ENCODE measurements around the gene MEIKIN. TPM values are rescaled to one million over a fixed set of nuclear protein-coding genes. Genes with fewer than 3 reads are reported as not detected.
"Not testable (repeated sequence)": the region's sequence is repeated elsewhere in the genome, so short reads cannot be mapped to it uniquely, and the experiment has no call there.

MEIKIN gene
- total and polyA plus RNA-seq, 12 donors = 0.09 TPM; not detected in 11

GRCh38 chr5:131848662-131849061, 96.8 kb downstream of the MEIKIN start:
- Histone ChIP-seq H3K27me3 (no peaks in the 10 kb centered on the region), H3K4me1 (no peaks in the 10 kb centered on the region), H3K9me3 (peaks cover 0 to 50% (median 15%) of the 10 kb centered on the region in 11 donors), H3K36me3 (no peaks in the 10 kb centered on the region), H3K4me3 (no peak overlapping the region), H3K27ac (no peak overlapping the region)
- intact Hi-C loops (cut with DNase I) = no loop called here
- ATAC-seq = no peak
- WGBS, 2 donors = 67% methylated on average over 2 of the region's 2 CpGs
- DNase-seq = no peak
- no peak for TF ChIP-seq CTCF (IDR thresholded peaks at IDR 0.05)

GRCh38 chr5:131846536-131846935, 98.9 kb downstream of the MEIKIN start:
- Histone ChIP-seq H3K4me3 (no peak overlapping the region), H3K27me3 (no peaks in the 10 kb centered on the region), H3K9me3 (peaks cover 0 to 60% (median 15%) of the 10 kb centered on the region in 11 donors), H3K4me1 (no peaks in the 10 kb centered on the region), H3K27ac (no peak overlapping the region), H3K36me3 (no peaks in the 10 kb centered on the region)
- DNase-seq = no peak
- no peak for ATAC-seq
- 37 to 46% methylated on average over 1 of the region's 1 CpG for WGBS, 2 donors
- TF ChIP-seq CTCF (IDR thresholded peaks at IDR 0.05) = no peak
- intact Hi-C loops (cut with DNase I) = no loop called here

DNA sequence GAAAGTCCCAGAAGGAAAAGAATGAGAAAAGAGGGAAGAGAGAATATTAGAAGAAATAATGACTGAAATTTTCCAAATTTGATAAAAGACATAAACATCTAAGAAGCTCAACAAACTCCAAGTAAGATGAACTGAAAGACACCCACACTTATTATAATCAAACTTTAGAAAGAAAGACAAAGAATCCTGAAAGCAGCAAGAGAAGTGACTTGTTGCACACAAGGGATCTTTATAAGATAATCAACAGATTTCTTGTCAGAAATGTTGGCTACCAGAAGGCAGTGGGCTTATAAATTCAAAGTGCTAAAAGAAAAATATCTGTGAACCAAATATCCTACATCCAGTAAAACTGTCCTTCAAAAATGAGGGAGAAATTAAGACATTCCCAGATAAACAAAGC, 99.6 kb downstream of the MEIKIN start:
- Histone ChIP-seq H3K27me3 (no peaks in the 10 kb centered on the region), H3K4me3 (no peak overlapping the region), H3K9me3 (peaks cover 0 to 60% (median 15%) of the 10 kb centered on the region in 11 donors), H3K4me1 (no peaks in the 10 kb centered on the region), H3K36me3 (no peaks in the 10 kb centered on the region), H3K27ac (no peak overlapping the region)
- no peak for DNase-seq
- no peak for ATAC-seq
- no peak for TF ChIP-seq CTCF (IDR thresholded peaks at IDR 0.05)
- intact Hi-C loops (cut with DNase I) = no loop called here

DNA sequence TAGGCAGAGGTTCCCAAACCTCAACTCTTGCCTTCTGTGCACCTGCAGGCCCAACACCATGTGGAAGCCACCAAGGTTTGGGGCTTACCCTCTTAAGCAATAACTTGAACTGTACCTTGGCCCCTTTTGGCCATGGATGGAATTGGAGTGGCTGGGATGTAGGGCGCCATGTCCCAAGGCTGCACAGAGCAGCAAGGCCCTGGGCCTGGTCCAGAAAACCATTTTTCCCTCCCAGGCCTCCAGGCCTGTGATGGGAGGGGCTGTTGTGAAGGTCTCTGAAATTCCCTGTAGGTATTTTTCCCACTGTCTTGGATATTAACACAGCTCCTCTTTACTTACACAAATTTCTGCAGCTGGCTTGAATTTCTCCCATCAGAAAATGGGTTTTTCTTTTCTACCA, 102.5 kb downstream of the MEIKIN start:
- H3K4me1 ChIP-seq; ATAC-seq; H3K27ac ChIP-seq; H3K4me3 ChIP-seq; H3K36me3 ChIP-seq; DNase-seq; intact Hi-C loops (cut with DNase I); H3K27me3 ChIP-seq: not testable (repeated sequence)
- H3K9me3 ChIP-seq = peaks cover 0 to 56% (median 15%) of the 10 kb centered on the region in 11 donors
- WGBS, 2 donors = 74 to 84% methylated on average over 1 of the region's 1 CpG

GRCh38 chr5:131832702-131833101, 112.8 kb downstream of the MEIKIN start:
- H3K4me1 ChIP-seq; H3K27ac ChIP-seq; ATAC-seq; H3K27me3 ChIP-seq; intact Hi-C loops (cut with DNase I); H3K9me3 ChIP-seq; DNase-seq; H3K4me3 ChIP-seq; H3K36me3 ChIP-seq: not testable (repeated sequence)
- 87% methylated on average over 2 of the region's 2 CpGs for WGBS, 2 donors

Data from heart right ventricle (tissue), 16 donors.